Measurements from ENCODE around the gene GPR139.

The GPR139 gene

GRCh38 chr16:19997734-19998133 is 76.0 kb downstream of the GPR139 start:
- no peak overlapping the region for H2BK5ac ChIP-seq (ENCODE audit: low read length)
- no CpG with 5 or more reads among the region's 4 CpGs for WGBS (ENCODE audit: extremely low coverage, insufficient coverage, low lambda C conversion rate)
- no peaks in the 10 kb centered on the region for H3K36me3 ChIP-seq (ENCODE audit: control insufficient read depth, insufficient read depth, low read length)
- no peaks in the 10 kb centered on the region for H3K27me3 ChIP-seq (ENCODE audit: insufficient read depth, low read length, poor library complexity)
- no peak overlapping the region for H3K4me3 ChIP-seq (ENCODE audit: low read length)
- no peak overlapping the region for H3K27ac ChIP-seq (ENCODE audit: low read depth, low read length)
- no peak overlapping the region for H3K4ac ChIP-seq (ENCODE audit: low read depth, low read length)
- no peak overlapping the region for H2BK15ac ChIP-seq (replicated peaks; ENCODE audit: low read depth)
- no peaks in the 10 kb centered on the region for H3K4me1 ChIP-seq (ENCODE audit: control insufficient read depth, low read depth, low read length)
- H3K18ac ChIP-seq (ENCODE audit: low read length) = no peak overlapping the region
- H3K79me2 ChIP-seq (ENCODE audit: control insufficient read depth, insufficient read depth, low read length) = no peaks in the 10 kb centered on the region
- H4K8ac ChIP-seq (ENCODE audit: low read depth, low read length) = no peak overlapping the region
- no peak overlapping the region for H4K5ac ChIP-seq (ENCODE audit: low read length)
- H2BK120ac ChIP-seq (ENCODE audit: low read depth, low read length) = no peak overlapping the region
- no peak for DNase-seq
- H3K4me2 ChIP-seq (ENCODE audit: low read length) = no peak overlapping the region
- no peaks in the 10 kb centered on the region for H3K79me1 ChIP-seq (ENCODE audit: low read length)
- no peak overlapping the region for H3K56ac ChIP-seq (ENCODE audit: low read length)
- H3K9ac ChIP-seq (ENCODE audit: low read length) = no peak overlapping the region
- H2AK5ac ChIP-seq (ENCODE audit: low read length) = no peak overlapping the region
- H3K23ac ChIP-seq (ENCODE audit: low read length) = no peak overlapping the region

- no peak for DNase-seq
- no peak overlapping the region for H4K8ac ChIP-seq (ENCODE audit: low read depth, low read length)
- H3K27me3 ChIP-seq (ENCODE audit: insufficient read depth, low read length, poor library complexity) = no peaks in the 10 kb centered on the region
- H3K18ac ChIP-seq (ENCODE audit: low read length) = no peak overlapping the region
- H3K4ac ChIP-seq (ENCODE audit: low read depth, low read length) = no peak overlapping the region
- H2BK15ac ChIP-seq (replicated peaks; ENCODE audit: low read depth) = no peak overlapping the region
- H2BK120ac ChIP-seq (ENCODE audit: low read depth, low read length) = no peak overlapping the region
- H3K9ac ChIP-seq (ENCODE audit: low read length) = no peak overlapping the region
- no peak overlapping the region for H3K23ac ChIP-seq (ENCODE audit: low read length)
- no peak overlapping the region for H2BK5ac ChIP-seq (ENCODE audit: low read length)
- no peak overlapping the region for H3K27ac ChIP-seq (ENCODE audit: low read depth, low read length)
- H3K4me3 ChIP-seq (ENCODE audit: low read length) = no peak overlapping the region
- no peak overlapping the region for H4K5ac ChIP-seq (ENCODE audit: low read length)
- no peak overlapping the region for H2AK5ac ChIP-seq (ENCODE audit: low read length)
- no CpG with 5 or more reads among the region's 2 CpGs for WGBS (ENCODE audit: extremely low coverage, insufficient coverage, low lambda C conversion rate)
- H3K79me1 ChIP-seq (ENCODE audit: low read length) = no peaks in the 10 kb centered on the region
- H3K79me2 ChIP-seq (ENCODE audit: control insufficient read depth, insufficient read depth, low read length) = no peaks in the 10 kb centered on the region
- no peaks in the 10 kb centered on the region for H3K4me1 ChIP-seq (ENCODE audit: control insufficient read depth, low read depth, low read length)
- no peaks in the 10 kb centered on the region for H3K36me3 ChIP-seq (ENCODE audit: control insufficient read depth, insufficient read depth, low read length)
- H3K56ac ChIP-seq (ENCODE audit: low read length) = no peak overlapping the region
- no peak overlapping the region for H3K4me2 ChIP-seq (ENCODE audit: low read length)
Measured at GRCh38 chr16:19997264-19997663, 76.4 kb downstream of the GPR139 start.

GRCh38 chr16:19994466-19995170 is 79.1 kb downstream of the GPR139 start:
- Histone ChIP-seq H3K4me2 (ENCODE audit: low read length) (no peak overlapping the region), H3K27me3 (ENCODE audit: insufficient read depth, low read length, poor library complexity) (no peaks in the 10 kb centered on the region), H3K79me2 (ENCODE audit: control insufficient read depth, insufficient read depth, low read length) (no peaks in the 10 kb centered on the region), H3K9ac (ENCODE audit: low read length) (no peak overlapping the region), H4K8ac (ENCODE audit: low read depth, low read length) (no peak overlapping the region), H2AK5ac (ENCODE audit: low read length) (no peak overlapping the region), H2BK15ac (replicated peaks; ENCODE audit: low read depth) (no peak overlapping the region), H3K36me3 (ENCODE audit: control insufficient read depth, insufficient read depth, low read length) (no peaks in the 10 kb centered on the region), H3K56ac (ENCODE audit: low read length) (no peak overlapping the region), H2BK120ac (ENCODE audit: low read depth, low read length) (no peak overlapping the region), H3K4ac (ENCODE audit: low read depth, low read length) (no peak overlapping the region), H2BK5ac (ENCODE audit: low read length) (no peak overlapping the region), H3K4me3 (ENCODE audit: low read length) (no peak overlapping the region), H3K23ac (ENCODE audit: low read length) (no peak overlapping the region), H3K79me1 (ENCODE audit: low read length) (no peaks in the 10 kb centered on the region), H3K27ac (ENCODE audit: low read depth, low read length) (no peak overlapping the region), H3K18ac (ENCODE audit: low read length) (no peak overlapping the region), H3K4me1 (ENCODE audit: control insufficient read depth, low read depth, low read length) (no peaks in the 10 kb centered on the region), H4K5ac (ENCODE audit: low read length) (no peak overlapping the region)
- no CpG with 5 or more reads among the region's 17 CpGs for WGBS (ENCODE audit: extremely low coverage, insufficient coverage, low lambda C conversion rate)
- no peak for DNase-seq

- Histone ChIP-seq H3K79me2 (ENCODE audit: control insufficient read depth, insufficient read depth, low read length) (no peaks in the 10 kb centered on the region), H3K9ac (ENCODE audit: low read length) (no peak overlapping the region), H3K79me1 (ENCODE audit: low read length) (no peaks in the 10 kb centered on the region), H4K5ac (ENCODE audit: low read length) (peak overlapping the region; percentile 17), H3K36me3 (ENCODE audit: control insufficient read depth, insufficient read depth, low read length) (no peaks in the 10 kb centered on the region), H3K56ac (ENCODE audit: low read length) (no peak overlapping the region), H4K8ac (ENCODE audit: low read depth, low read length) (no peak overlapping the region), H3K4me2 (ENCODE audit: low read length) (no peak overlapping the region), H3K27ac (ENCODE audit: low read depth, low read length) (no peak overlapping the region), H3K23ac (ENCODE audit: low read length) (no peak overlapping the region), H3K4me1 (ENCODE audit: control insufficient read depth, low read depth, low read length) (no peaks in the 10 kb centered on the region), H2BK15ac (replicated peaks; ENCODE audit: low read depth) (no peak overlapping the region), H2BK120ac (ENCODE audit: low read depth, low read length) (no peak overlapping the region), H3K4ac (ENCODE audit: low read depth, low read length) (no peak overlapping the region), H3K27me3 (ENCODE audit: insufficient read depth, low read length, poor library complexity) (no peaks in the 10 kb centered on the region), H2BK5ac (ENCODE audit: low read length) (no peak overlapping the region), H3K4me3 (ENCODE audit: low read length) (no peak overlapping the region), H3K18ac (ENCODE audit: low read length) (no peak overlapping the region), H2AK5ac (ENCODE audit: low read length) (no peak overlapping the region)
- DNase-seq = peak; percentile 61
- no CpG with 5 or more reads among the region's 7 CpGs for WGBS (ENCODE audit: extremely low coverage, insufficient coverage, low lambda C conversion rate)
Measured at GRCh38 chr16:19991614-19992013, 82.1 kb downstream of the GPR139 start.

- DNase-seq = no peak
- H2BK5ac ChIP-seq (ENCODE audit: low read length) = no peak overlapping the region
- H3K56ac ChIP-seq (ENCODE audit: low read length) = no peak overlapping the region
- no peak overlapping the region for H3K9ac ChIP-seq (ENCODE audit: low read length)
- no peak overlapping the region for H3K27ac ChIP-seq (ENCODE audit: low read depth, low read length)
- peaks cover 3% of the 10 kb centered on the region for H3K4me1 ChIP-seq (ENCODE audit: control insufficient read depth, low read depth, low read length)
- no peaks in the 10 kb centered on the region for H3K27me3 ChIP-seq (ENCODE audit: insufficient read depth, low read length, poor library complexity)
- no peak overlapping the region for H2BK120ac ChIP-seq (ENCODE audit: low read depth, low read length)
- no CpG with 5 or more reads among the region's 3 CpGs for WGBS (ENCODE audit: extremely low coverage, insufficient coverage, low lambda C conversion rate)
- no peak overlapping the region for H2AK5ac ChIP-seq (ENCODE audit: low read length)
- H3K4ac ChIP-seq (ENCODE audit: low read depth, low read length) = no peak overlapping the region
- no peak overlapping the region for H3K18ac ChIP-seq (ENCODE audit: low read length)
- H3K36me3 ChIP-seq (ENCODE audit: control insufficient read depth, insufficient read depth, low read length) = no peaks in the 10 kb centered on the region
- H3K4me2 ChIP-seq (ENCODE audit: low read length) = no peak overlapping the region
- no peaks in the 10 kb centered on the region for H3K79me2 ChIP-seq (ENCODE audit: control insufficient read depth, insufficient read depth, low read length)
- H2BK15ac ChIP-seq (replicated peaks; ENCODE audit: low read depth) = no peak overlapping the region
- H3K79me1 ChIP-seq (ENCODE audit: low read length) = no peaks in the 10 kb centered on the region
- no peak overlapping the region for H3K23ac ChIP-seq (ENCODE audit: low read length)
- no peak overlapping the region for H4K8ac ChIP-seq (ENCODE audit: low read depth, low read length)
- no peak overlapping the region for H3K4me3 ChIP-seq (ENCODE audit: low read length)
- no peak overlapping the region for H4K5ac ChIP-seq (ENCODE audit: low read length)
Measured at GRCh38 chr16:19984135-19984534, 89.6 kb downstream of the GPR139 start.
